GM21526 (cell line): ENCODE data around the gene TBX3.
"Not testable (repeated sequence)": the region's sequence is repeated elsewhere in the genome, so short reads cannot be mapped to it uniquely, and the experiment has no call there.

Source experiments
- ATAC-seq: cut with Tn5 transposase; IDR thresholded peaks from one replicate; pipeline ENCODE4 v1.9.1; 2021; ENCODE audit warnings: moderate library complexity; ENCODE audit not compliant: unreplicated experiment, low FRiP score

The TBX3 gene

DNA sequence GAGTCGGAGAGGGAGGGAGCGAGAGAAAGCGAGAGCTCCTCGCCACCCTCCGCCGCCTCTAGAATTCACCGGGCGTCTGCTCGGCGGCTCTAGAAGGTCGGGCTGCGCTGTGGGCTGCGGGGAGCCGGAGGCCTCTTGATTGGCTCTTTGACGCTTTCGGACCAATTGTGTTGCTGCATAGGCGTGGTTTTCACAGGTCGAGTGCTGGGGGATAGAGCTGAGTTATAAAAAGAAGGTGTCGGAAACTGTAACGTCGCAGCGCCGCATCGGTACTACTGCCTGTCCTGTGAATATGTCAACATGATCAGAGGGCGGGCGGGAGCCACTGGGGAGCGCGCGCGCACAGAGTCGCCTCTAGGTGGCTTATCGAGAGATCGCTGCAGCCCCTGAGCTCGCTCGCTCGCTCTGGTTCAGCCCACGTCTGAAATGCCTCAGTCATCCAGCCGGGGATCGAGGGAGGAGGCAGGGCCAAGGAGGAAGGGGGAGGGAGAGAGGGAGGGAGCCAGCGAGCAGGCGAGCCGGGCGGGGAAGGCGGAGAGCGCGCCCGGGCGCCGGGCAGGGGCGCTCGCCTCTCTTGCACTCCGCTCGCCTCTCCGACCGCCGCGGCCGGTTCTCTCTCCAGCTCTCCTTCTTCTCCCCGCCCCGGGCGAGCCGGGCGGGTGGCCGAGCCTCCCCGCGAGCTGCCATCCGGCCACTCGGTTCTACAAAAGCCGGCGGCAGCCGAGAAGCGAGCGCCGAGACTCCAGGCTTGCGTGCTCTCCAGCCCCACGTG lies at the start of gene TBX3:
TBX3 (minus strand) TSS at position 78 of the 772 bp plus-strand sequence. CDS start 975 bp downstream, outside the sequence.
- ATAC-seq, result no peak

DNA sequence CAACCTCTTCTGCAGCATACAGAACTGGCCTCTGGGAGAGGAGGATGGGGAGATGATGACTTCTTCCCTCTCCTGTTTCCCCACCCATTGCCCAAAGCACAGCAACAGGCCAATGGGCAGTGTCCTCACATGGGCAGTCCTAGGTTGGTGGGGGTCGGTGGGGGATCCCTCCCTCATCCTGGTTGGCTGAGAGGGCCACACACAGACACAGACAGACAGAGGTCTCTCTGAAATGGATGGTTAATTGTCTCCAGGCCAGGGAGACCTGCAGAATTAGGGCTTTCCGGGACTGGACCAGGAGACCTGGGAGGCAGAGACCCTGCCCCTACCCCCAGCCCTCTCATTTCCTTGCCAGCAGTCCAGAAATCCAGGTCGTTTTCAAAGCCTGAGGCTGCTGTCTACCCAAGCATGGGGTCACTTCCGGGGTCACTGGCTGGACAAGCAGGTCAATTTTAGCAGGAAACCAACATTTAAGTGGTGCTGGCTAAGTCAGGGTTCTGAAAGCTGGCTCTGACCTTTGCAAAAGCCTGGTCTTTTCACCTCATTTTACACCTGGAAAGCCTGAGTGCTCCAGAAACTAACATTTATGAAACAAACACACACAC lies 48.6 kb upstream of the TBX3 start:
- ATAC-seq, result no peak

DNA sequence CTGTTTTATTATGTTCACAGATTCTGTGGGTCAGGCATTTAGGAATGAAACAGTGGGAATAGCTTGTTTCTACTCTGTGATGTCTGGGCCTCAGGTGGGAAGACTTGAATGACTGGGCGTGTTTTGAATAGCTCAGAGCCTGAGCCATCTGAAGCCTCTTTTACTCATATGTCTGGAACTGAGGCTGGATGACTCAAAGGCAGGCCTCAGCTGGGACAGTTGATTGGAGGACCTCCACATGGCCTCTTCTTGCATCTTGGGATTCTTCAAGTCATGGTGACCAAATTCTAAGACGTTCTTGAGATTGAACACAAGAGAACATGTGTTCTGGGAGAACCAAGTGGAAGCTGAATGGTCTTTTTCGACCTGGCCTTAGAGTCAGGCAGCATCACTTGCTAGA lies 45.8 kb upstream of the TBX3 start:
- no peak for ATAC-seq

DNA sequence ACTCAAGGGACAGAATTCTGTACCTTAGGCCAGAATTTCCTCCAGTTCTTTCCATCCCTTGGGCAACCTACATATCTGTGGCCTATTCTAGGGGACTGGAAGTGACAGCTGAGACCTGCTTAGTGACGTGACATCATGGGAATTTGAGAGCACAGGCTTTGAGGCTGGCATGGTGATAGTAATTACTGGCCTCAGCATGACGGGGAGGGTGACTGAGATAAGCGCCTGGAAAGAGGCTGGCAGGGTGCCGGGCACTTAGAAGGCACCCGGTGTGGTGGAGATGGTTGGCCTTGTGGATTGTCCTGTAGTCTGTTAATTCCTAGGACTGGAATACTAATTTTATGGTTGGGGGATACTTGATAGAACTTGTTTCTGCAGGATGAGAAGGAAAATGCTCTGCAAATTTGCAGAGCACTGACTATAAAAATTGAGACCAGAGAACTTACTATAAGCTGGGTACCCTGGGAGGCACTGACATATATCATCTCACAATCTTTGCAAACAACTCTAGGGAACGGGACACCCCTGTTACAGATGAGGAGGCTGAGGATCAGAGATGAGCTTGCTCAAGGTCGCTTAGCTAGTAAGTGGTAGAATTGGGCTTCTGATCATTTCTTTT lies 42.2 kb upstream of the TBX3 start:
- no peak for ATAC-seq

DNA sequence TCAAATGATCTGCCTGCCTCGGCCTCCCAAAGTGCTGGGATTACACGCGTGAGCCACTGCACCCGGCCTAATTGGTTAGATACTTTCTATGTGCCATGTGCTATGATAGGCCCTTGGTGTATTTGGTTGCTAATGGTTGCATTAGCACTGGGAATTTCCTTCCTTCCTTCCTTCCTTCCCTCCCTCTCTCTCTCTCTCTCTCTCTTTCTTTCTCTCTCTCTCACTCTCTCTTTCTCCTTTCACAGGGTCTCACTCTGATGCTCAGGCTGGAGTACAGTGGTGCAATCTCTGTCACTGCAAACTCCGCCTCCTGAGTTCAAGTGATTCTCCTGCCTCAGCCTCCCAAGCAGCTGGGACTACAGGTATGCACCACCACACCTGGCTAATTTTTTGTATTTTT lies 38.2 kb upstream of the TBX3 start:
- not testable (repeated sequence) for ATAC-seq

DNA sequence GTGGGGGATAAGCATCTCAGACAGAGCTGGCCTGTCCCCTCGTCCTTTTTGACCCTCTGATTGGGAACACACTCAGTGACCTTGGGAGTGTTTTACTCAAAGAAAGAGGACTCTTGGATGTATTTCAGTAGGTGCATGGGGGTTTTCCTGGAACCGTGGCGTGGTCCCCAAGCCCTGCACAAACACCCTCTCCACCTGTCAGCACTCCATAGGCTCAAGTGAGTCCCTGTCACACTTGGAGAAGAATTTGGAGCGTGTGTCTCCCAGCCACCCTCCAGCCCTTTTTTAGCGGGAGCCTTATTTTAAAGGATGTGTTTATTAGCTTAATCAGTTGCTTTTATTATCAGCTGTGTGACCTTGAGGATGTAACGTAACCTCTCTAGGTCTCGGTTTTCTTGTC lies 37.3 kb upstream of the TBX3 start:
- no peak for ATAC-seq

DNA sequence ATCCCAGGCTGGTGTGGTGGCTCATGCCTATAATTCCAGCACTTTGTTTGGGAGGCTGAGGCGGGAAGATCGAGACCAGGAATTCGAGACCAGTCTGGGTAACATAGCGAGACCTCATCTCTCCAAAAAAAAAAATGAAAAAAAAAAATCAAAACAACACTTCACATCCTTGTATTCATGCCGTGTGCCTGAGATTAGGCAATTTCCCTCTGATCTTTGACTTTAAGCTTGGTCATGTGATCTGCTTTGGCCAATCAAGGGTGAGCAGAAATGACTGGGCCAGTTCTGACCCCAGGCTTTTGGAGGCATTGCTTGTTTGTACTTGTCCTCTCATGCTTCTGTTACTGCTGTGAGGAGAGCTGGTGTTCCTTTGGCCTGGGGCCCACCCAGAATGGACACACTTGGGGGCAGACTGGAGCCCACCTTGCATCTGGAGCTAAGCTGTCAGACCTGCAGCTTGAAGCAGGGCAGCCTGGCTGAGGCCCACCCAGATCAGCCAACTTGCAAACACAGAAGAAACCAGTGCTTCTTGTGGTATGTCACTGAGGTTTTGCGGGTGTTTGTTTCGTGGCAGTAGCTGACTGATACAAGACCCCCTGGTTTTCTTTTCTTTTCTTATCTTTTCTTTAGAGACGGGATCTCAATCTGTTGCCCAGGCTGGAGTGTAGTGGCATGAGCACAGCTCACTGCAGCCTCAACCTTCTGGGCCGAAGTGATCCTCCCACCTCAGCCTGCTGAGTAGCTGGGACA lies 29.7 kb upstream of the TBX3 start:
- ATAC-seq, result no peak

DNA sequence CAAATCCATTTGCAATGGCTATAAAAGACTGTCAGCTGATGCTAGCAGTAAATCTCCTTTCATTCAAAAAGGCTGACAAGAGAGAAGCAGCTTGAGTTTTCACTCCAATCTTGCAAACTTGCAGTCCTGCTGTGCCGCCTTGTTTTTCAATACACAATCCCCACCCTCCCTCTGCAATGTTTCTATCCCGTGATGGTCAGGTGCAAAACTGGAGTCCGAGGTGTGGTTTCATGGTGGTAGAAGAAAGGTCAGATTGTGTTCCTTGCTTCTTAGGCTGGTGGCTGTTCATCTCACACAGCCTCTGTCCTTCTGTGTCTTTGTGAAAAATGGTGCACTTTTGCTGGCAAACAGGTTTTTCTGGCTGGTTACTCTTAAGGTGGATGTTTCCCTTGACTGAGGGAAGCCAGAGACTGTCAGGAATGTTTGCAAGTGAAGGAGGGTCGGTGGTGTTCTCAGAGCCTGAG lies 27.7 kb upstream of the TBX3 start:
- ATAC-seq, result no peak

DNA sequence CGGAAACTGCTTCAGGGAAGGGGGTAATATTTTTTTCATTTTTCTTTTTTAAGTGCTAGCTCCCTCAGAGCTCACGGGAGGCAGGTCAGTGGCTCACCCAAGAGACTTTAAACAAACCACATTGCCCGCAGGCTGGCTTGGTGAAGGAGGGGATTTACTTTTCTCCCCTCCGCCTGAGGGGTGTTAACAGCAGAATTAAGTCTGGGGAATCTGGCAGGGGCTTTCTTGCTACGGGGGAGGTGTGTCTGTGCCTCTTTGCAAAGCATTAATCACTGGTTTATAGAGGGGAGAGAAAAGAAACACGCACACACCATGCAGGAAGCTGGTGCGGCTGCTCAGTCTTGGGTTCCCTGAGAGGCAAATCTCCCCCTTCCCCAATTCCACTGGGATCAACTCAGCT lies 26.2 kb upstream of the TBX3 start:
- no peak for ATAC-seq

DNA sequence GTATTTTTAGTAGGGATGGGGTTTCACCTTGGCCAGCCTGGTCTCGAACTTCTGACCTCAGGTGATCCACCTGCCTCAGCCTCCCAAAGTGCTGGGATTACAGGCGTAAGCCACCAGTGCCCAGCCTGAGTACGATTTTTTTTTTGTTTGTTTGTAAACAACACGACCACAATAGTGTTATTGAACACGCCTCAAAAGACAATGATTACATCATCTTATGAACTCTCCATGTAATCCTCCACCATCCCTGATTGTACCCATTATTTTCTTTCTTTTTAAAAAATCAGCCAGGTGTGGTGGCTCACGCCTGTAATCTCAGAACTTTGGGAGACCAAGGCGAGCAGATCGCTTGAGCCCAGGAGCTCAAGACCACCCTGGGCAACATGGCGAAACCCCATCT lies 25.1 kb upstream of the TBX3 start:
- no peak for ATAC-seq

DNA sequence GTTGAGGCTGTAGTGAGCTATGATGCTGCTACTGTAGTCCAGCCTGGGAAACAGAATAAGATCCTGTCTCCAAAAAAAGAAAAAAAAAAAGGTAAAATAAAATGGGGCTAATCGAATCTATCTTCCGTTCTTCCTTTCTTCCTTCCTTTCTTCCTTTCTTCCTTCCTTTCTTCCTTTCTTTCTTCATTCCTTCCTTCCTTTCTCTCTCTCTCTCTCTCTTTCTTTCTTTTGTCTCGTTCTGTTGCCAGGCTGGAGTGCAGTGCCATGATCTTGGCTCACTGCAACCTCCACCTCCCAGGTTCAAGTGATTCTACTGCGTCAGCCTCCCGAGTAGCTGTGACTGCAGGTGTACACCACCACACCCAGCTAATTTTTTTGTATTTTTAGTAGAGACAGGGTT lies 24.6 kb upstream of the TBX3 start:
- not testable (repeated sequence) for ATAC-seq

DNA sequence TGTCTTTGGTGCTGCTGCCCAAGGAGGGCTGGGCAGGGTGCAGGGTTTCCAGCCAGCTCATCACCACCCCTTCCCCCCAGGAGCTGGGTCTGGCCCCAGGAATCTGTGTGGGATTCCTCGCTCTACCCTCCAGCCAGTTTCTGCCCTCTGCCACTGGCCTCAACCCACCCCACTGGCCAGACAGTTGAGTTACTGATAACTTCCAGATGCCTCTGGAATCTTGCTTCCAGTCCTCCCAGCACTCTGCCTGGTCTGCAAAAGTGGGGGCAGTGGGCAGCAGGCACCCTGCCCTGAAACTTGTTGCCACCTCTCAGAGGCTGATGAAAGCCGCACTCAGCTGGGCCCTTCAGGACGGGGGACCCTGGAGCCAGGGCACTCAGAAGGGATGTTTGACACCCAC lies 20.1 kb upstream of the TBX3 start:
- no peak for ATAC-seq

DNA sequence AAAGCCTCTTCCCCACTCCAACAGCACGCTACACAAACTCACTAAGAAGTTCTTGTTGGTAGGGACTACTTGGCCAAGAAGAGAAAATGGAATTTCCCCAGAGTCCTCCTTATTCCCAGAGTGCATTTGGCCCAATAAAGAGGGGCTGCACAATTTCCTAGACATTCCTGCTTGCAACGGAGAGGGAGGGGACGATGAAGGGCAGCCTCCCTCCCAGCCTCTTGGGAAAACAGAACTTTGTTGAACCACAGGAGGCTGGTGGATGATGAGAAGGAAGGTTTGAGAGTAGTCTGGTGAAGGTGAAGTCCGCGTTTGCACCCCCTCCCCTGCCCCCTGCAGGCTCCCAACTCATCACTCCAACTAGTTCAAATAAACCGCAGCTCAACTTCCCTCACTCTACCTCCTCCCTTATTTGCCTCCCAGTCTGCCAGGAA lies 19.1 kb upstream of the TBX3 start:
- no peak for ATAC-seq

DNA sequence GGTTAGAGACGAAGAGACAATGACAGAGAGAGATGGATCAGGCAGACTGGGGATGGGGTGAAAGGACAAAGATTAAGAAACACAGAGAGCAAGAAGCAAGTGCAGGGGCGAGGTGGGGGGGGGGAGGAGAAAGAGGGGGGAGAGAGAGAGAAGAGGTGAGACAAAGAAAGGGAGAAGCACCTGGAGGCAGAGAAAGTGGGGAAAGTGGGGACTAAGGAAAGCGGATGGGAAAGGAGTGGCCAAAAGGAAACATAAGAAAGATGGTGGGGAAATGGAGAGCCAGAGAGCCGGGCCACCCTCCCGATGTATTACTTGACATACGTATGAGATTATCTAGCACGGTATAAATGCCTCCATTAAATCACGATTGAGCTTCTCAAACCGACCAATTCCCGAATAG lies 18.5 kb upstream of the TBX3 start:
- no peak for ATAC-seq

DNA sequence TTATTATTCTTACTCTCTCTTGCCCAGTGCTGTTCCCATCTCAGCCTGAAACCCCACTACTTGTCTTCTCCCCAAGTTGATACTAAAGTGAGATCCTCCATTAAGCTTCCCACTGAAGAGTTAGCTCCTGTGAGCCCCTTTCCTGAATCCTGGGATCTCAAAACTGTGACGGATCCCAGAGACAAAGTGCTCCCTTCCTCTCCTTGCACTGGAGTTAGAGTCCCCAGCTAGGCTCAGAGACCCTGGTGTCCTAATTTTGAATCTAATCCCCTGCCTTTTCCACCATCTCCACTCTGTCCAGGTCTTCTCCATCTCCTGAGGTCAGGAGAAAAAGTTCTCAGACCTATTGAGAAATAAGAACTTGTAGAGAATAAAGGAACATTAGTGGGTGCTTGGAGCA lies 17.6 kb upstream of the TBX3 start:
- no peak for ATAC-seq

DNA sequence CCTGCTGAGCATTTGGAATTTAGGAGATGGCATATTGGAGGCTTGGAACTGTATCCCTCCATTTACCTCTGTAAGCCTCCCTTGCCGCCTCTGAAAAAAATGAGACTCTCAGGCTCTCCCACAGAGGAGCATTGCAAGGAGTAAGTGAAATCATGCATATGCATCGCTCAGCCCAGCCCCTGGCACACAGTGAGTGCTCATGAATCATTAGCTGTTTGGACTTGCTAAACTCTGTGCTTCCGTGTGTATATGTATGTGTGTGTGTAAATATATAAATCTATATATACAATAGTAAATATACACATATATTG lies 17.1 kb upstream of the TBX3 start:
- ATAC-seq, result no peak

DNA sequence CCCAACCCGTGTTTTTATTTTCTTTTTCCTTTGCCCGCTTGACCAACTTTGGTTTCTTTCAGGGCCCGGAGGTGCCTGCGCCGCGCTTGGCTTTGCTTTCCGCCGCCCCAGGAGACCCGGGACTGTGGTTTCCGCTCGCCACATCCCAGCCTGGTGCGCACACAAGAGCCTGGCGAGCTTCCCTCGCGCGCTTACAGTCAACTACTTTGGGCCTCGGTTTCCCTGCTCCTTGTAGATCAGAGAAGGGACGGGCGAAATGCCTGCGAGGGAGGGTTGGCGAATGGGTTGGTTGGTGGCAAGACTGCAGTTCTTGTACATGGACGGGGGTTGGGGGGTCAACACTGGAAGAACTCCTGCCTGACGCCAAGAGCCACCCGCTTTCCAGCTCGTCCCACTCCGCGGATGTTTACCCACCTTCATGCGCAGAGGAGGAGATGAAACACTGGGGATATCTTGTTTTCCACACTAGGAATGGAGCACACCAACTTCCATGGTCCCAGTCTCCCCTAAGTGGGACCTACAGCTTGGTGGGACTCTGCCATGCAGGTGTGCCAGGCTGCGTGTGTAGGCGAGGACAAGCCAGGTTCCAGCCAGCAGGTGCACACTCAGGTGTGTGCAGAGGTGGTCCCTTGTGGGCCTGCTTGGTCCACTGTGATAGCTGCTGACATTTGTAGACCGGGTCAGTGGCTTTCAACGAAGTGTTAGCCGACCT lies 16.6 kb upstream of the TBX3 start:
- no peak for ATAC-seq

DNA sequence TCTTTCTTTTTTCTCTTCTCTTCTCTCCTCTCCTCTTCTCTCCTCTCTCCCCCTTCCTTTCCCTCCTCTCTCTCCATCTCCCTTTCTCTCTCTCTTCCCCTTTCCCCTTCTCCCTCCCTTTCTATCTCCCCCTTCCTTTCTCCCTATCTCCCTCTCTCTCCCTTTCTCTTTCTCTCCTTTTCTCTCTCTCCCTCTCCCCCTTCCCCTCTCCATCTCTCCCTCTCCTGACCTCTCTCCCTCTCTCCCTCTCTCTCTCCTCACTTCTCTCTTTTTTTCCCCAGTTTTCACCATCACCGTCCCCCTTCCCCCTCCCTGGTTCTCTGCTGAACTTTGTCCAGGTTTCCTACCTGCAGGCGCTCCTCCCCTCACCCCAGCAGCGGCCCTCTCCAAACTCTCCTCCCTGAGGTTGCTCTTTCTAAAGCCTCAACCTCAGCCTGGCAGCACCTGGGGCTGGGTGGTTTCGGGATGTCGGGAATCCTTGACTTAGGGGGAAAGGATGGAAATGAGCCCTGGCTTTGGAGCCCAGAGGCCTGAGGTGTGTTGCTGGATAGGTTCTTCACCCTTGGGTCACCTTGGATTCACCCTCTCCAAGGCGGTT lies 14.7 kb upstream of the TBX3 start:
- no peak for ATAC-seq

DNA sequence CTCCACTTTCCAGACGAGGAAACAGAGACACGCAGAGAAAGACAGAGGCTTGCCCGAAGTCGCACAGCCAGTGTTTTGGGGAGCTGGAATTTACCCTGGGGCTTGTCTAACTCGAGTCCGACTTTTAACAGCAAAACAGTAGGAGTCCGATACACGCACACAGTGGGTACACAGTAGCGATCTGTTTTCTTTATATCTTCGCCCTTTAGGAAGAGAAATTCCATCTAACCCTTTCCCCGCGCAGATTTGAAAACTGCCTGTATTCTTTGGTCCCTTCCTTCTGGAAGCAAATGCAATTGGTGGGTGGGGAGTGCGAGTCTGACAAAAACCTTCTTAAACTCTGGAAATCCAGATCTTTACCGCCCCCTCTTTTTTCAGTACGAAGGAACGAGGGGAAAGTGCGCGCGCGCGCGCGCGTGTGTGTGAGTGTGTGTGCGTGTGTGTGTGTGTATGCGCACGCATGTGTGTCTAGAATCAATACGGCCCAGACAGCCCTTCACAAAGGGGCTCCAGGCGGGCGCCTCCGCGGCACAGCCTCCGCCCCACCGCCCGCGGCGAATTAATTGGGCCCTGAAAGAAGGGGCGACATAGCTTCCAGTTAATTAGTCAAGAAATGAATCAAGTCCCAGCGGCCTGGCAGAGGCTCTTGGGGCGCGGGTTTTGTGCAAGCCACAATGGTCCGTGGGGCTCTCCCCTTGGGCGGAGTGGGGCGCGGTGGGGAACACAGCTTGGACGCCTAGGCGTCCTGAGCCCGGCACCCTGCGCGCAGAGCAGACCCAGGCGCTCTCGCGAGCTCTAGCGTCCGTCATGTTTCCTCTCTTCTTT lies 14.0 kb upstream of the TBX3 start:
- no peak for ATAC-seq
